ENCODE results near the gene SH3BP4. TPM values are rescaled to one million over a fixed set of nuclear protein-coding genes. Genes with fewer than 3 reads are reported as not detected.

SH3BP4 gene
- total RNA-seq, 4 donors from 2014 or later, result 7.5 to 24.9 (median 19.5) TPM

DNA sequence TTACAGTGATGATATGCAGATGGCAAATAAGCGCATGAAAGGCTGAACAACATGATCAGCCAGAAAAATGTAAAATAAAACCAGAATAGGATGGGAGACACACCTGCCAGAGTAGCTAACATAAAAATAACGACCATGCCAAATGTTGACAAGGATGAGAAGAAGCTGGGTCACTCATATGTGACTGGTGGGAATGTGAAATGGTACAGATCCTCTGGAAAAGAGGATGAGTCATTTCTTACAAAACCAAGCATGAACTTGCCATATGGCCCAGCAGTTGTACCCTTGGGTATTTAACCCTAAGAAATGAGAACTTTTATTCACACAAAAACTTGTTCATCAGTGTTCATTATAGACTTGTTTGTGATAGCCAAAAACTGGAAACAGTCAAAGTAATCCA, 143.8 kb downstream of the SH3BP4 start:
- Histone ChIP-seq H3K9me3 (no peaks in the 10 kb centered on the region), H3K36me3 (no peaks in the 10 kb centered on the region), H3K4me3 (no peak overlapping the region), H3K27me3 (peaks cover 7% of the 10 kb centered on the region), H3K27ac (no peak overlapping the region), H3K4me1 (no peaks in the 10 kb centered on the region)
- no peak for TF ChIP-seq POLR2AphosphoS5 (IDR thresholded peaks at IDR 0.05)
- TF ChIP-seq POLR2A (IDR thresholded peaks at IDR 0.05), result no peak
- TF ChIP-seq, protein P1, sequence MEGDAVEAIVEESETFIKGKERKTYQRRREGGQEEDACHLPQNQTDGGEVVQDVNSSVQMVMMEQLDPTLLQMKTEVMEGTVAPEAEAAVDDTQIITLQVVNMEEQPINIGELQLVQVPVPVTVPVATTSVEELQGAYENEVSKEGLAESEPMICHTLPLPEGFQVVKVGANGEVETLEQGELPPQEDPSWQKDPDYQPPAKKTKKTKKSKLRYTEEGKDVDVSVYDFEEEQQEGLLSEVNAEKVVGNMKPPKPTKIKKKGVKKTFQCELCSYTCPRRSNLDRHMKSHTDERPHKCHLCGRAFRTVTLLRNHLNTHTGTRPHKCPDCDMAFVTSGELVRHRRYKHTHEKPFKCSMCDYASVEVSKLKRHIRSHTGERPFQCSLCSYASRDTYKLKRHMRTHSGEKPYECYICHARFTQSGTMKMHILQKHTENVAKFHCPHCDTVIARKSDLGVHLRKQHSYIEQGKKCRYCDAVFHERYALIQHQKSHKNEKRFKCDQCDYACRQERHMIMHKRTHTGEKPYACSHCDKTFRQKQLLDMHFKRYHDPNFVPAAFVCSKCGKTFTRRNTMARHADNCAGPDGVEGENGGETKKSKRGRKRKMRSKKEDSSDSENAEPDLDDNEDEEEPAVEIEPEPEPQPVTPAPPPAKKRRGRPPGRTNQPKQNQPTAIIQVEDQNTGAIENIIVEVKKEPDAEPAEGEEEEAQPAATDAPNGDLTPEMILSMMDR (IDR thresholded peaks at IDR 0.05), result no peak
- no peak for TF ChIP-seq EP300 (IDR thresholded peaks at IDR 0.05; ENCODE audit: low read depth)
- intact Hi-C loops (cut with DNase I; ENCODE audit: low total_unique reads) (no loop called here), in situ Hi-C loops (cut with MboI; ENCODE audit: low pct_ligation_motif_present in 1 of 4, low pct_unique_long_range_greater_than_20kb in 1 of 4, low sequenced_read_pairs in 3 of 4) (no loop called here)
- DNase-seq, result no peak
- 50 to 73% methylated on average over 1 to 2 of the region's 2 CpGs for WGBS, 2 donors (ENCODE audit: low coverage in 1 of 2)

DNA sequence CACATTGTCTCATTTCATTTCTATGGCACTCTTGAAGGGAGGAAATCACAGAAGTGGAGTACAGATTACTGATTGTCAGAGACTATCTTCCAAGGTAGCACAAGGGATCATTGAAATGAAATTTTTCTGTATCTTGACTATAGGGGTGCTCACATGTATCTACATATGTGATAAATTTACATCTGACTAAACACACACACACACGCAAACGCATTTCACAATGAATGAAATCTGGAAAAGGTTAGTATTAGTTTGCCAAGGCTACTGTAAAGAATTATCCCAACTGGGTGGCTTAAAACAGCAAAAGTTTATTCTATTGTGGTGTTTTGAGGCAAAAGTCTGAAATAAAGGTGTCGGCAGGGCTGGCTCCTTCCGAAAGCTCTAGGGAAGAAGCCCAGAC, 144.6 kb downstream of the SH3BP4 start:
- no peaks in the 10 kb centered on the region for H3K36me3 ChIP-seq
- H3K27me3 ChIP-seq, result peaks cover 7% of the 10 kb centered on the region
- intact Hi-C loops (cut with DNase I; ENCODE audit: low total_unique reads) (no loop called here), in situ Hi-C loops (cut with MboI; ENCODE audit: low pct_ligation_motif_present in 1 of 4, low pct_unique_long_range_greater_than_20kb in 1 of 4, low sequenced_read_pairs in 3 of 4) (no loop called here)
- TF ChIP-seq, protein P1 (IDR thresholded peaks at IDR 0.05), result no peak
- TF ChIP-seq POLR2AphosphoS5 (IDR thresholded peaks at IDR 0.05) (no peak), POLR2A (IDR thresholded peaks at IDR 0.05) (no peak), EP300 (IDR thresholded peaks at IDR 0.05; ENCODE audit: low read depth) (no peak)
- no peak overlapping the region for H3K4me3 ChIP-seq
- WGBS, 2 donors (ENCODE audit: low coverage in 1 of 2), result 92% methylated on average over 4 of the region's 4 CpGs; no CpG with 5 or more reads in 1 of the 2 donors
- H3K27ac ChIP-seq, result no peak overlapping the region
- H3K4me1 ChIP-seq, result no peaks in the 10 kb centered on the region
- no peak for DNase-seq
- no peaks in the 10 kb centered on the region for H3K9me3 ChIP-seq

DNA sequence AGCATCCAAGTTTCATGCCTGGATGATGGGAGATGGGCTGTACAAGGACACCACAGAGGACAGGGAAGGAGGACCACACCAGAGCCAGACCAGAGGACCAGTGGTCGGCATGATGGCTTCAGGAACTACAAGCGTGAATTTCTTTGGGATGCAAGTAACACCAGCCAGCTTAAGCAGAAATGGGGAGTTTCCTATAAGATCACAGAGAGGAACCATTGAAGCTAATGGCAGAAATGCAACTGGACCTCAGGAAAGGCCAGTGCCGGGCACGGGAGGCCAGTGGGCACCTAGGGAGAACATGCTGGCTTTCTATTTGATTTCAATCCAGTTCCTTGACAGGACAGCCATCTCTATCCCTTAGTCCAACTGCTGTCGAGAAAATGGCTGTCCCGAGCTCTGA, 145.4 kb downstream of the SH3BP4 start:
- no peak overlapping the region for H3K4me3 ChIP-seq
- WGBS, 2 donors (ENCODE audit: low coverage in 1 of 2), result 0 to 80% methylated on average over 1 to 6 of the region's 6 CpGs
- H3K36me3 ChIP-seq, result no peaks in the 10 kb centered on the region
- no peaks in the 10 kb centered on the region for H3K4me1 ChIP-seq
- no peak for TF ChIP-seq POLR2AphosphoS5 (IDR thresholded peaks at IDR 0.05)
- no peak for TF ChIP-seq EP300 (IDR thresholded peaks at IDR 0.05; ENCODE audit: low read depth)
- no peak for TF ChIP-seq POLR2A (IDR thresholded peaks at IDR 0.05)
- TF ChIP-seq, protein P1 (IDR thresholded peaks at IDR 0.05), result no peak
- peaks cover 7% of the 10 kb centered on the region for H3K27me3 ChIP-seq
- in situ Hi-C loops (cut with MboI; ENCODE audit: low pct_ligation_motif_present in 1 of 4, low pct_unique_long_range_greater_than_20kb in 1 of 4, low sequenced_read_pairs in 3 of 4) (no loop called here), intact Hi-C loops (cut with DNase I; ENCODE audit: low total_unique reads) (no loop called here)
- H3K27ac ChIP-seq, result no peak overlapping the region
- DNase-seq, result no peak
- H3K9me3 ChIP-seq, result no peaks in the 10 kb centered on the region

DNA sequence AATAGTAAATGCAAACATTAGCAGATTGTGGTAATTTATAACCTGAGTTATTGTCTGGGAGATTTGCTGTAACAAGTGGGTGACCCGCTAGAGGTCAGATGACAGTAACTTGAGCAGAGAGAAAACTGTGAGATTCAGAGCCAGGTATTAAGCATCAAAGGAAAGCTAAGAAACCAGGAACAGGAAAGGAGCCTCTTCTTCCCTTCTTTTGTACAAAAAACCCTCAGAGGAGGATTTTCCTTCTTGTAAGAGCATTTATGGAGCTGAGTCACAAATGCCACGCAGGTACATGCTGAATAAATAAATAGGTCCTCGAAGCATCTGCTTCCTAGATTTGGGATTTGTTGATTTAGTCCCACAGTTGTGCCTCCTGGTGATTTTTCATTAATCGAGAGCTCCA, 146.5 kb downstream of the SH3BP4 start:
- no peak overlapping the region for H3K27ac ChIP-seq
- H3K27me3 ChIP-seq, result peaks cover 7% of the 10 kb centered on the region
- intact Hi-C loops (cut with DNase I; ENCODE audit: low total_unique reads), result no loop called here
- in situ Hi-C loops (cut with MboI; ENCODE audit: low pct_ligation_motif_present in 1 of 4, low pct_unique_long_range_greater_than_20kb in 1 of 4, low sequenced_read_pairs in 3 of 4), result no loop called here
- TF ChIP-seq POLR2AphosphoS5 (IDR thresholded peaks at IDR 0.05) (no peak), EP300 (IDR thresholded peaks at IDR 0.05; ENCODE audit: low read depth) (no peak), POLR2A (IDR thresholded peaks at IDR 0.05) (no peak)
- TF ChIP-seq, protein P1 (IDR thresholded peaks at IDR 0.05), result no peak
- no peak for DNase-seq
- H3K9me3 ChIP-seq, result no peaks in the 10 kb centered on the region
- H3K4me1 ChIP-seq, result no peaks in the 10 kb centered on the region
- no peaks in the 10 kb centered on the region for H3K36me3 ChIP-seq
- no peak overlapping the region for H3K4me3 ChIP-seq
- 45 to 54% methylated on average over 4 of the region's 4 CpGs for WGBS, 2 donors (ENCODE audit: low coverage in 1 of 2)

All from transverse colon (tissue), 4 donors.